ENCODE data around the gene IDH3A. TPM values are rescaled to one million over a fixed set of nuclear protein-coding genes. Genes with fewer than 3 reads are reported as not detected.
"Not testable (repeated sequence)": the region's sequence is repeated elsewhere in the genome, so short reads cannot be mapped to it uniquely, and the experiment has no call there.

IDH3A gene
- total RNA-seq, 2 donors from 2014 or later, result 188 to 352 TPM

DNA sequence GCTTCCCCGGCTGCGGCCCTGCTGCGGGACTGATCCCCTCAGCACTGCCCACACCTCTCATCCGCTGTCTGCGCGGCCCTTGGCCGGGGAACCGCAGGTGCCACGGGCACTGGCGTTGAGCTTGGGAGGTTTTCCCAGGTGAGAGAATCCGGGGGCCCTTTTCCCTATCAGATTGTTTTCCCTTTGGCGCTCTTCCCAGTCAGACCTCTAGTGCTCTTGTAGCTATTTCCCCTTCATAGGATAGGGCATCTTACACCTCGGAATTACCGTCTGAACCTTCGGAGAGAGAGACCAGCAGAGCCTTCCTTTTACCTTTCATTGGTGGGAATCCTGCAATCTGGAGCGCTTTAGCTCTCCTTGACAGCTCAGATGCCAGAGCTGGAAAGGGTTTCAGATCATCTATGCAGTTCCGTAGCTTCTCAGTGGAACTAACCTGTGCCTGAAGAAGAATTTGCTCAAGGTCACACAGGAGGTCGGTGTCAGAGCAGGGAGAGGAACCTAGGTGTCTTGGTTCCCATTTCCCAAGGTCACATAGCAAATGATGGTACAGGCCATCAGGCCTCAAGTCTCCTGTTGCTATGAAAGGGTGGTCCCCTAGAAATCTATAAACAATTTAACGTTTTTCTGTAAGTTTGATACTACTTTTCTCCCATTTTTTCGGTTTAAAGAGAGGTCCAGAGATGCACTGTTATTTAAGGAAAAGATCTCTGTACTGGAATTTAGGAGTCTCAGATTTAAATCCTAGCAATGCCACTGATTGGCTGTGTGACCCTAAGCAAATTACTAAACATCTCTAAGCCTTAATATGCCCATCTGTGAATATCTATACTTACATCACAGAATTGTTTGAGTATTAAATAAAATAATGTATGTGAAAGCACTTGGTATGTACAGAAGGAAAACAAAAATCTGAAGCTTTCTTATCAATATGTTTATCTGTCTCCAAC lies 916 bp downstream of the IDH3A start:
- TF ChIP-seq, protein P1, sequence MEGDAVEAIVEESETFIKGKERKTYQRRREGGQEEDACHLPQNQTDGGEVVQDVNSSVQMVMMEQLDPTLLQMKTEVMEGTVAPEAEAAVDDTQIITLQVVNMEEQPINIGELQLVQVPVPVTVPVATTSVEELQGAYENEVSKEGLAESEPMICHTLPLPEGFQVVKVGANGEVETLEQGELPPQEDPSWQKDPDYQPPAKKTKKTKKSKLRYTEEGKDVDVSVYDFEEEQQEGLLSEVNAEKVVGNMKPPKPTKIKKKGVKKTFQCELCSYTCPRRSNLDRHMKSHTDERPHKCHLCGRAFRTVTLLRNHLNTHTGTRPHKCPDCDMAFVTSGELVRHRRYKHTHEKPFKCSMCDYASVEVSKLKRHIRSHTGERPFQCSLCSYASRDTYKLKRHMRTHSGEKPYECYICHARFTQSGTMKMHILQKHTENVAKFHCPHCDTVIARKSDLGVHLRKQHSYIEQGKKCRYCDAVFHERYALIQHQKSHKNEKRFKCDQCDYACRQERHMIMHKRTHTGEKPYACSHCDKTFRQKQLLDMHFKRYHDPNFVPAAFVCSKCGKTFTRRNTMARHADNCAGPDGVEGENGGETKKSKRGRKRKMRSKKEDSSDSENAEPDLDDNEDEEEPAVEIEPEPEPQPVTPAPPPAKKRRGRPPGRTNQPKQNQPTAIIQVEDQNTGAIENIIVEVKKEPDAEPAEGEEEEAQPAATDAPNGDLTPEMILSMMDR (IDR thresholded peaks at IDR 0.05), result no peak
- no peaks in the 10 kb centered on the region for H3K36me3 ChIP-seq
- DNase-seq (ENCODE audit: low spot score), result no peak
- peak overlapping the region; percentile 92 to 94 for H3K4me3 ChIP-seq
- H3K4me1 ChIP-seq, result peaks cover 0 to 49% of the 10 kb centered on the region in 2 donors
- H3K27me3 ChIP-seq, result no peaks in the 10 kb centered on the region
- peak overlapping the region; percentile 94 to 97 for H3K27ac ChIP-seq
- H3K9me3 ChIP-seq, result no peaks in the 10 kb centered on the region

DNA sequence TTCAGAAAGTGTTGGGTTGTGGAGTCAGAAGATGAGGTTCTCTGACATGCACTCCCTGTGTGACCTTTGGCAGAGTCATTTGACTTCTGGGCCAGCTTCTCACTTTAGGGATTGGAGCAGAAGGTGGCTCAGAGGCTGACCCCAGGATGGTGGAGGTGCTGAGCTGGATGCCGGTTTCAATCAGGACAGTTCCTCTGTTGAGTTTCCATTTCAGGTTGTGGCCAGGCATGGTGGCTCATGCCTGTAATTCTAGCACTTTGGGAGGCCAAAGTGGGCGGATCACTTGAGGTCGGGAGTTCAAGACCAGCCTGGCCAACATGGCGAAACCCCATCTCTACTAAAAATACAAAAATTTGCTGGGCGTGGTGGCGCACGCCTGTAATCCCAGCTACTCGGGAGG lies 1.9 kb downstream of the IDH3A start:
- peaks cover 0 to 59% of the 10 kb centered on the region in 2 donors for H3K4me1 ChIP-seq

DNA sequence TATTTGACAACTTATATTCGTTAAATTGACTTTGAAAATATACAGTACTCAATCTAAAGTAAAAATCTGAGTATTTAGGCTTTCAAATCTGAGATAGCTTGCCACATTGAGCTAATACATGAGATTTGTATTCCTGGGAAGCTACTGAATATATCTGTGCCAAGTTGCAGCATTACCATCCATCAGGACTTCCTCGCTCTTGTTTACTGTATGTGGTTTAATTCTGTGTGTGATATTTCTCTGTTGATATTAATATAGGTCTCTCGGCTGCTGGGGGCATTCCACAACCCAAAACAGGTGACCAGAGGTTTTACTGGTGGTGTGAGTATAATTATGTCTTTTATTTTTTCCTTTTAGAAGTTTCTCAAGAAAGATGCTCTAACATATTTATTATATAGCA lies 5.8 kb downstream of the IDH3A start:
- DNase-seq (ENCODE audit: low spot score), result no peak
- Histone ChIP-seq H3K27ac (peak overlapping the region; percentile 49 to 75), H3K27me3 (no peaks in the 10 kb centered on the region), H3K4me1 (peaks cover 0 to 41% of the 10 kb centered on the region in 2 donors), H3K9me3 (no peaks in the 10 kb centered on the region), H3K4me3 (no peak overlapping the region), H3K36me3 (peaks cover 32% of the 10 kb centered on the region)
- TF ChIP-seq, protein P1 (IDR thresholded peaks at IDR 0.05), result no peak

More for the DNA sequence above, 1.9 kb downstream of the IDH3A start:
- H3K9me3 ChIP-seq; H3K27me3 ChIP-seq; H3K36me3 ChIP-seq; DNase-seq (ENCODE audit: low spot score): not testable (repeated sequence)
- H3K27ac ChIP-seq, result peak overlapping the region; percentile 94 to 97
- peak overlapping the region in 1 of 2 donors; percentile 94 for H3K4me3 ChIP-seq

DNA sequence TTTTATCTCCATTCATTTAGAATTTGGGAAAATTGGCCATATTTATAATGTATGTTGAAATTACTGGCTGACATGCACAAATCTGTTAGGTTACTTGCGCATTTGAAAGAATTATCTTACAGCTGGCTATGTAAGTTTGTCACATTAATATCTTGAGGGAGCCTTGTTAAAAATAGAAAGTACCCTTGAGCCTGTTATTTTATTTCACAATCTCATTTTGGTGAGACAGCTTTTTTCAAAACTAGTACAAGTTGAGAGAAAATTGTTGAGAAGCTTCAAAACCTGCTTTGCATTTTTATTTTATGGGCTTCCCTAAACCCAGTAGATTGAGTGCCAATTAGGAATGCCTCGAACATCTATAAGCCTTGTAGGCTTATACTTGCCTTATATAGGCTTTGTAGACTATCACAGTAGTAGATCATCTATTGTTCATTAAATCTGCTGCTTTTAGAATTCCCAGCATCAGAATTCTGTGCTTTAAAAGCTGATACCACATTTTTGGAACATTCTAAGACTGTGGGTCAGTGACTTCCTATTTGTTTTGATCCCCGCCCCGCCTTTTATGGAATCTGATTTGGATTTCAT lies 6.3 kb downstream of the IDH3A start:
- Histone ChIP-seq H3K27me3 (no peaks in the 10 kb centered on the region), H3K4me1 (peaks cover 0 to 37% of the 10 kb centered on the region in 2 donors), H3K9me3 (no peaks in the 10 kb centered on the region), H3K27ac (peak overlapping the region; percentile 49 to 75), H3K36me3 (peaks cover 37% of the 10 kb centered on the region), H3K4me3 (no peak overlapping the region)
- TF ChIP-seq, protein P1 (IDR thresholded peaks at IDR 0.05), result no peak
- DNase-seq (ENCODE audit: low spot score), result no peak

DNA sequence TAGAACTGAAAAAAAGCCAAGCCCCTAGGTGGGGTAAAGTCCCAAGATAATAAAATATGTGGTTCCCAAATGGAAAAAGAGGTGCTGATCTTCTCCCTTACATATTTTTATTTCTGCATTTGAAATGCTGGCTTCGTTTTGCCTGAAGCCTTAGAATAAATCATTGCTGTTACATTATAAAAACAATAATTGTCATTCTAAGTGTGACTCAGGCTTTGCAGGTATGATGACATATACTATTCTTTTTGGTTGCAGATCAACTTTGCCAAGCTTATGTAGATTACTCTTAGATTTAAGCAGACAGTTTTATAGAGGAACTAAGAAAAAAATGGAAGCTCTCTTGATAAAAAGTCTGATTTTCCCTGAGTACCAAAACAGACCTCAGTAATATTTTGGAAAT lies 7.5 kb downstream of the IDH3A start:
- Histone ChIP-seq H3K27ac (no peak overlapping the region), H3K4me1 (peaks cover 0 to 27% of the 10 kb centered on the region in 2 donors), H3K9me3 (no peaks in the 10 kb centered on the region), H3K4me3 (no peak overlapping the region), H3K36me3 (peaks cover 49% of the 10 kb centered on the region), H3K27me3 (no peaks in the 10 kb centered on the region)
- TF ChIP-seq, protein P1 (IDR thresholded peaks at IDR 0.05), result no peak
- DNase-seq (ENCODE audit: low spot score), result no peak

DNA sequence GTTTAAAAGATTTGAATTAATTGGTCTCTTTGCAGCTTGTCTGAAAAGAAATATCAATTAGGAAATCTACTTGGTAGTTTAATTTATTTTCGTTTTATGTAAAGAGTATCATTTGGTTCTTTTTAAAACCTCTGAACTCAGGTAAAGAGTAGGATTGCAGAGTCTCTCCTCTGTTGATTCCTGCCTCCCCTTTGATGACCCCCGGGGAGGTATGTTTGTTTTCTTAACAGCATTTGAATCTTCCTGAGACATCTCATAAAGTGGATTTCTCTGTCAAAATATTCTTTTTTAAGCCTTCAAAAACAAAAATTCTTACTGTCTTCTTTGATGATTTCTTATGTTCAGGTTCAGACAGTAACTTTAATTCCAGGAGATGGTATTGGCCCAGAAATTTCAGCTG lies 8.0 kb downstream of the IDH3A start:
- TF ChIP-seq, protein P1 (IDR thresholded peaks at IDR 0.05), result no peak
- Histone ChIP-seq H3K27ac (no peak overlapping the region), H3K4me1 (peaks cover 0 to 27% of the 10 kb centered on the region in 2 donors), H3K36me3 (peaks cover 54% of the 10 kb centered on the region), H3K9me3 (no peaks in the 10 kb centered on the region), H3K4me3 (no peak overlapping the region), H3K27me3 (no peaks in the 10 kb centered on the region)
- no peak for DNase-seq (ENCODE audit: low spot score)
